HG03521 (cell line): ENCODE data around the gene MAST3.

Experiments used
- ATAC-seq: cut with Tn5 transposase; IDR thresholded peaks from one replicate; pipeline ENCODE4 v1.9.1; 2021; ENCODE audit warnings: mild to moderate bottlenecking, moderate library complexity; ENCODE audit not compliant: unreplicated experiment

Gene MAST3

GRCh38 chr19:18135712-18136584 is 38.4 kb downstream of the MAST3 start:
- no peak for ATAC-seq

- ATAC-seq, result no peak
Measured at GRCh38 chr19:18137242-18137641, 39.7 kb downstream of the MAST3 start.

GRCh38 chr19:18137657-18138339 is 40.2 kb downstream of the MAST3 start:
- no peak for ATAC-seq

- no peak for ATAC-seq
Measured at GRCh38 chr19:18140473-18140872, 42.9 kb downstream of the MAST3 start.

GRCh38 chr19:18141031-18141430 is 43.5 kb downstream of the MAST3 start:
- ATAC-seq, result no peak

GRCh38 chr19:18143902-18144301 is 46.3 kb downstream of the MAST3 start:
- no peak for ATAC-seq

GRCh38 chr19:18144361-18144760 is 46.8 kb downstream of the MAST3 start:
- ATAC-seq, result no peak

- ATAC-seq, result no peak
Measured at GRCh38 chr19:18144906-18145305, 47.3 kb downstream of the MAST3 start.

- no peak for ATAC-seq
Measured at GRCh38 chr19:18145391-18145999, 47.9 kb downstream of the MAST3 start.

- ATAC-seq, result no peak
Measured at GRCh38 chr19:18147396-18147795, 49.8 kb downstream of the MAST3 start.

GRCh38 chr19:18149596-18149975 is 52.0 kb downstream of the MAST3 start:
- ATAC-seq, result no peak

GRCh38 chr19:18150776-18151624 is 53.4 kb downstream of the MAST3 start:
- no peak for ATAC-seq

- peak; percentile 66 for ATAC-seq
Measured at GRCh38 chr19:18152442-18152816, 54.9 kb downstream of the MAST3 start.

- ATAC-seq, result peak; percentile 62
Measured at GRCh38 chr19:18152817-18153555, 55.4 kb downstream of the MAST3 start, which contains the start of gene PIK3R2. TSS of gene PIK3R2 (plus strand) at chr19:18153163. CDS start at chr19:18155880, 2,717 bp downstream.

GRCh38 chr19:18153556-18154134 is 56.1 kb downstream of the MAST3 start:
- no peak for ATAC-seq

GRCh38 chr19:18155095-18156087 is 57.8 kb downstream of the MAST3 start:
- no peak for ATAC-seq

- no peak for ATAC-seq
Measured at GRCh38 chr19:18156268-18156667, 58.7 kb downstream of the MAST3 start.

GRCh38 chr19:18156841-18157464 is 59.4 kb downstream of the MAST3 start:
- ATAC-seq, result no peak
